ENCODE results near the gene PTPRE. TPM values are rescaled to one million over a fixed set of nuclear protein-coding genes. Genes with fewer than 3 reads are reported as not detected.

The PTPRE gene
- total and polyA plus RNA-seq, 4 donors = 4.9 to 46.0 (median 23.5) TPM

DNA sequence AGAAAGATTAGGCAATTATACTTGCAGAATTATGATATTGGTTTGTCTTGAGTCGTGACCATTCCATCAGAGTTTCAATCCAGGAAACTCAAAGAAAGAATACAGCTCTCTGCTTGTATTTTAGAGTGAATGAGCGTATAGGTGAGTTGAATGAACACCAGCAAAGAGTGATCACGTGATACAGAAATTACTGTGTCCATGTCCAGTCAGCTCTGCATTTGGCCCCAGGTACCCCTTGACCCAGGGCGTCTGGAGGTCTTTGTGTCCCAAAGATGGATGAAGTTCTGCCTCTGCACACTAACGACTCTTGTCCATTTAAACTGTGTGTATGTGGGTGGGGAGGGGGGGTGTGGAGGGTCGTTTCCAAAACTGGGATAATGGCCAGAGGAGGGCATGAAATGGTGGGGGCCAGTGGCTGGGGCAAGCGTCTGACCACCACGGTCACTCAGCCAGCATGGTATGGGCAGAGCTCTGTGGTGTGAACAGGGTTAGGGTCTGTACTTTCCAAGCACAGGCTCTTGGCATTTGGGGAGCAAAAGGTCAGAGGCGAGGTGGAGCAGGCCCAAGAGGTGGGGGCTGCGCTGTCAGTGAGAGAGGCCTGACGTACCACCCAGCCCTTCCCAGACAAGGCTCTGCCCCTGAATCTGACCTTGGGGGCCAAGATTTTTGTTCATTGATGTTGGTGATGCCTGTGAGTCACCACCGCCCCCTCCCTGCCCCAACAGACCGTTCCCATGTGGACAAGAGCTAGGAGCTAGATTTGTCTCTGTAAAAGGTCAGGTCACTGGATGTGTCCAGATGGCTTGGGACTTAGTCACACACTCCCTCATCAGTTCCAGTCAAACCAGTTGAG is 1.4 kb downstream of the PTPRE start:
- no peak overlapping the region for H3K27ac ChIP-seq (ENCODE audit: low read depth in 1 of 2, low read length in 2 of 2)
- ATAC-seq (ENCODE audit: low FRiP score) (peak; percentile 33), DNase-seq (no peak)
- H3K4me1 ChIP-seq (ENCODE audit: control insufficient read depth in 1 of 2, insufficient read depth in 2 of 2, low read length in 2 of 2) = no peaks in the 10 kb centered on the region
- H3K27me3 ChIP-seq (ENCODE audit: control insufficient read depth in 1 of 2, insufficient read depth in 2 of 2, low read length in 1 of 2) = no peaks in the 10 kb centered on the region
- intact Hi-C loops (cut with DNase I) = loop anchor here (5.0 kb wide), 2 partner anchors 84 to 159 kb away; no protein-coding TSS in a partner anchor
- H3K36me3 ChIP-seq (ENCODE audit: control insufficient read depth in 1 of 2, insufficient read depth in 2 of 2, low read length in 1 of 2) = no peaks in the 10 kb centered on the region
- H3K9me3 ChIP-seq (ENCODE audit: control insufficient read depth, low read length) = no peaks in the 10 kb centered on the region
- WGBS, 2 donors = 64 to 67% methylated on average over 13 of the region's 13 CpGs
- no peak overlapping the region for H3K4me3 ChIP-seq (ENCODE audit: low read length in 2 of 2)

DNA sequence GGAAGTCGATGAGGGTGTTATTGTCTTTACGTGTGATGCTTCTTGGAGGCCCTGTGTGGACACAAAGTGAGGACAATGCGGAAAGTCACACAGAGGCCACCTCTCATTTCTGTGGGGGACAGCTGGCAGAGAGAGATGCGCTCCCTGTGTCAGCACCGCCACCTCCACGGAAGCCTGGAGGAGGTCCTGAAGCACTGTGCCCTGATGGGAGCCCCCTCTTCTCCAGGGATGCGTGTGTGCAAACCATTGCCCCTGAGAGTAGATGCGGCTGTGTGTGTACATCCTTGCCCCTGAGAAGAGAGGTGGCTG is 2.0 kb downstream of the PTPRE start:
- no peaks in the 10 kb centered on the region for H3K27me3 ChIP-seq (ENCODE audit: control insufficient read depth in 1 of 2, insufficient read depth in 2 of 2, low read length in 1 of 2)
- no peaks in the 10 kb centered on the region for H3K4me1 ChIP-seq (ENCODE audit: control insufficient read depth in 1 of 2, insufficient read depth in 2 of 2, low read length in 2 of 2)
- no peaks in the 10 kb centered on the region for H3K9me3 ChIP-seq (ENCODE audit: control insufficient read depth, low read length)
- no peak overlapping the region for H3K4me3 ChIP-seq (ENCODE audit: low read length in 2 of 2)
- no peak overlapping the region for H3K27ac ChIP-seq (ENCODE audit: low read depth in 1 of 2, low read length in 2 of 2)
- DNase-seq = no peak
- H3K36me3 ChIP-seq (ENCODE audit: control insufficient read depth in 1 of 2, insufficient read depth in 2 of 2, low read length in 1 of 2) = no peaks in the 10 kb centered on the region
- WGBS, 2 donors = 94 to 97% methylated on average over 8 of the region's 8 CpGs
- no peak for ATAC-seq (ENCODE audit: low FRiP score)
- intact Hi-C loops (cut with DNase I) = loop anchor here (5.0 kb wide), 2 partner anchors 83 to 158 kb away; no protein-coding TSS in a partner anchor

DNA sequence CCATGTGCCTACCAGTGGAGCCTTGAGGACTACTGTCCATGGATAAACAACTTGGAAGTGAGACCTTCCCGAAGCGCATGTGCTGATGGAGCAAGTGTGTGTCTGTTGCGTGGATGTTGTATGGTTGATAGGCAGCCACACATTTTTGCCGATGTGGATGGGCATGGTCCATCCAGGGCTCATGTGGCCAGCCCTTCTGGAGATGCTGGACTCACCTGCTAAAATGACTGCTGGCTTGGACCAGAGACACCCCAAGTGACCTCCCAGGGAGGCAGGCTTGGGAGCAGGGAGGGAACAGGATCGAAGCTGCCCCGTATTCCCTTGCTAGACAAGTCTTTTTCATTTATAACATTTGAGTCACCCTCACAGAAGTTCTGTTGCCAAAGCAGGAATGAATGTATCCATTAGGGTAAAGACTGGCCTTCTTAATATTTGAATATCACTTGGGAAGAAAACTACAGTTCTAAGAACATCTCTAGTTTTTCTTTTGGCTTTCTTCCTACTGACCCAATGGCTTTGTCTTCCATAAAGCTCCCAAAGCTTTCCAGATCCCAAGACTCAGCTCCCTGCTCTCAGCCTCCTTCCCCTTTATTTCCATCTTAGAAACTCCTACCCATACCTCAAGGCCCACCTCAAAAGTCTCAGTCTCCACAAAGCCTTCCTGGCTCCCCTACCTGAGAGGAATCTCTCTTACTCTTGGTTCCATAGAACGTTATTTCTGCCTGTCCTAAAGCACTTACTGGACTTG is 3.0 kb downstream of the PTPRE start:
- ATAC-seq (ENCODE audit: low FRiP score) = no peak
- Histone ChIP-seq H3K4me1 (ENCODE audit: control insufficient read depth in 1 of 2, insufficient read depth in 2 of 2, low read length in 2 of 2) (no peaks in the 10 kb centered on the region), H3K27ac (ENCODE audit: low read depth in 1 of 2, low read length in 2 of 2) (no peak overlapping the region), H3K4me3 (ENCODE audit: low read length in 2 of 2) (no peak overlapping the region), H3K36me3 (ENCODE audit: control insufficient read depth in 1 of 2, insufficient read depth in 2 of 2, low read length in 1 of 2) (no peaks in the 10 kb centered on the region), H3K9me3 (ENCODE audit: control insufficient read depth, low read length) (no peaks in the 10 kb centered on the region), H3K27me3 (ENCODE audit: control insufficient read depth in 1 of 2, insufficient read depth in 2 of 2, low read length in 1 of 2) (no peaks in the 10 kb centered on the region)
- DNase-seq = no peak
- WGBS, 2 donors = 87 to 96% methylated on average over 7 of the region's 7 CpGs
- intact Hi-C loops (cut with DNase I) = loop anchor here (5.0 kb wide), 2 partner anchors 82 to 157 kb away; no protein-coding TSS in a partner anchor

DNA sequence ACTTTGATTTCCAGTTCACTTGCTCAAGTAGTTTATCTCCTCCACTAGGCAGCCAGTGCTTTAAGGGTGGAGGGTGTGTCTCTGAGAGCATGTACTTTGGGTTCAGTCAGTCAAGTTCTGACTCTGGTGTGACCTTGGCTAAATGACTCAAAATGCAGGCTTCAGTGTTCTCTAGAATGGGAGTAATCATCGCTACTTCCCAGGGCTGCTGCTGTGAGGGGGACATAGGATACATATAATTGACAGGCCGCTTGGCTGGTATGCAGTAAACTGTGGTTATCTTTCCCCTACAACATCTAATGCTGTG is 3.5 kb downstream of the PTPRE start:
- H3K4me3 ChIP-seq (ENCODE audit: low read length in 2 of 2) = no peak overlapping the region
- H3K9me3 ChIP-seq (ENCODE audit: control insufficient read depth, low read length) = no peaks in the 10 kb centered on the region
- no peaks in the 10 kb centered on the region for H3K36me3 ChIP-seq (ENCODE audit: control insufficient read depth in 1 of 2, insufficient read depth in 2 of 2, low read length in 1 of 2)
- ATAC-seq (ENCODE audit: low FRiP score) (no peak), DNase-seq (no peak)
- no peak overlapping the region for H3K27ac ChIP-seq (ENCODE audit: low read depth in 1 of 2, low read length in 2 of 2)
- no peaks in the 10 kb centered on the region for H3K4me1 ChIP-seq (ENCODE audit: control insufficient read depth in 1 of 2, insufficient read depth in 2 of 2, low read length in 2 of 2)
- no peaks in the 10 kb centered on the region for H3K27me3 ChIP-seq (ENCODE audit: control insufficient read depth in 1 of 2, insufficient read depth in 2 of 2, low read length in 1 of 2)
- intact Hi-C loops (cut with DNase I) = no loop called here
- WGBS, 2 donors = 92 to 97% methylated on average over 2 of the region's 2 CpGs

DNA sequence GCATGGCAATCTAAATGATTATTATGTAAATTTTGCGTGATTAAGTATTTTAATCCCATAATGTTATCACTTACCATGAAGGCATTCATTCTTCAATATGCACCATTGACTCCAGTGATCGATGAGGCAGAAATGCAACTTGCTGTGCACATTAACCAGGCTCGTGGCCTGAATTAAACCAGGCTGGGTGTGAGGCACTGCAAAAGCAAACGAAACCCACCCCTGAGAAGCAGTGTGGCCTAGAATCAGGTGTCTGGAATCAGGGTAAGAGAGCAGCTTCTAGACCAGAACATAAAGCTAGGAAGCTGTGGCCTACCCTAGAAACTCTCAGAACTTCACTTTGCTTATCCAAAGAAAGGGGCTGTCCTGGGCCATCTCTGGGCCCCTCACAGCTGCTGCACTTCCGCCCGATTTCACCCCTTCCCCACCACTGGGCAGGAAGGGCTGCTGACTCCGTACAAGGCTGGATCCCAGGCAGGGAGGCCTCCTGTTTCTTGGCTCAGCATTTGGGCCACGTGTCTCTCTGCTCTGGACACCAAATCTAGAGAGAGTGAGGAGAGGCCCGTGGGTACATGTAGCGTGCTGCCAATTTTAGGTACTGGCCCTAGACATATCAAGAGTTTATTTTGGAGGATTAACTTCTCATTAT is 4.4 kb downstream of the PTPRE start:
- Histone ChIP-seq H3K36me3 (ENCODE audit: control insufficient read depth in 1 of 2, insufficient read depth in 2 of 2, low read length in 1 of 2) (no peaks in the 10 kb centered on the region), H3K27me3 (ENCODE audit: control insufficient read depth in 1 of 2, insufficient read depth in 2 of 2, low read length in 1 of 2) (no peaks in the 10 kb centered on the region), H3K9me3 (ENCODE audit: control insufficient read depth, low read length) (no peaks in the 10 kb centered on the region), H3K27ac (ENCODE audit: low read depth in 1 of 2, low read length in 2 of 2) (no peak overlapping the region), H3K4me1 (ENCODE audit: control insufficient read depth in 1 of 2, insufficient read depth in 2 of 2, low read length in 2 of 2) (no peaks in the 10 kb centered on the region), H3K4me3 (ENCODE audit: low read length in 2 of 2) (no peak overlapping the region)
- WGBS, 2 donors = 42 to 43% methylated on average over 10 of the region's 10 CpGs
- DNase-seq (no peak), ATAC-seq (ENCODE audit: low FRiP score) (no peak)
- intact Hi-C loops (cut with DNase I) = no loop called here

DNA sequence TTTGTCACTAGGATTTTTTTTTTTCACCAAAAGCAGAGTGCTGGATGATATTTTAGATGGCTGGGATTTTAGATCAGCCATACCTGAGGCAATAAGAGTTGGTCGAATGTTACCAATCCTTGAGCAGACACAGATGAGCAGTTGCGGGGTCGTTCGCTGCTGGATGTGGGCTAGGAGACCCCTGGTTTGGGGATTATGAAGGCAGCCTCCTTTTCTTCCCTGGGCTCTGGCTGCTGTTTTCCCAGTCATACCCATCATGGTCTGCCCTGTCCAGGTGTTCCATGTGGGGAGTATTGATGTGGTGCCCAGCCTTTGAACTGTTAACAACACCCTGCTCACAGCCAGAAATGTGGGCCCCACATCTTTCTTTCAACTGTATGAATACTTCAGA is 5.0 kb downstream of the PTPRE start:
- intact Hi-C loops (cut with DNase I) = no loop called here
- ATAC-seq (ENCODE audit: low FRiP score) = no peak
- no peak overlapping the region for H3K27ac ChIP-seq (ENCODE audit: low read depth in 1 of 2, low read length in 2 of 2)
- 68 to 75% methylated on average over 4 of the region's 4 CpGs for WGBS, 2 donors
- H3K36me3 ChIP-seq (ENCODE audit: control insufficient read depth in 1 of 2, insufficient read depth in 2 of 2, low read length in 1 of 2) = no peaks in the 10 kb centered on the region
- H3K4me3 ChIP-seq (ENCODE audit: low read length in 2 of 2) = no peak overlapping the region
- no peak for DNase-seq
- no peaks in the 10 kb centered on the region for H3K4me1 ChIP-seq (ENCODE audit: control insufficient read depth in 1 of 2, insufficient read depth in 2 of 2, low read length in 2 of 2)
- H3K27me3 ChIP-seq (ENCODE audit: control insufficient read depth in 1 of 2, insufficient read depth in 2 of 2, low read length in 1 of 2) = no peaks in the 10 kb centered on the region
- no peaks in the 10 kb centered on the region for H3K9me3 ChIP-seq (ENCODE audit: control insufficient read depth, low read length)

DNA sequence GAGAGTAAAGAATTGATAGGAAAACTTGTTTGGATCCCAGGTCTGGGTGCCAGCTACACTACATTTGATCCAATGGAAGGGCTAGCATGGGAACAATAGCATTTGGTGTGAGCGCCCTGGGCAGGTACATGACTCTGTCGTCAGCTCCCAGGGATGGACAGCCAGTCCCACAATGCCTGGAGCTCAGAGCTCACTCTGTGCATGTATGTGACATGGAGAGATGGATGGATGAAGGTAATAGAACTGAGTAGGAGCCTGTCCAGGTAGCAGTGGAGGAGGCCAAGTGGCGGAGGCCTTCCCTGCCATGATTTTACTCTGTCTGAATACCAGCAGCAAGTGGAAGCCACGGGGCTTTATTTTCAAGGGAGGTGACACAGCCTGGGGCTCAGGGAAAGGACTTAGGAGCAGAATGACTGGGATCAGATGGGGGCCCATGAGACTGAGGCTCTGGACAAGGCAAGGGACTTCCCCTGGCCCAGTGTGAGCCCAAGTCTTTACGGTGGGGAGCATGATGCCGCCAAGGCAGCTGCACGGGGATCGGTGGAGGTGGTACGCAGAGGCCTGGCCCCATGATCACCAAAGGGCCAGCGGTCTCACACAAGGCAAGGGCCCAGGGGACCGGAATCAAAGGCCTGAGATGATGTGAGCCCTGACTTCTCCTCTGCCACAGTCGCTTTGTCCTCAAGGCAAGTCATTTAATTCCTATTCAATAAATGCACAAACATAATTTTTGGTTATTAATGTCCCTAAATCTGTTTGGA is 5.9 kb downstream of the PTPRE start:
- Histone ChIP-seq H3K9me3 (ENCODE audit: control insufficient read depth, low read length) (no peaks in the 10 kb centered on the region), H3K36me3 (ENCODE audit: control insufficient read depth in 1 of 2, insufficient read depth in 2 of 2, low read length in 1 of 2) (no peaks in the 10 kb centered on the region), H3K27ac (ENCODE audit: low read depth in 1 of 2, low read length in 2 of 2) (no peak overlapping the region), H3K4me3 (ENCODE audit: low read length in 2 of 2) (no peak overlapping the region), H3K27me3 (ENCODE audit: control insufficient read depth in 1 of 2, insufficient read depth in 2 of 2, low read length in 1 of 2) (no peaks in the 10 kb centered on the region), H3K4me1 (ENCODE audit: control insufficient read depth in 1 of 2, insufficient read depth in 2 of 2, low read length in 2 of 2) (no peaks in the 10 kb centered on the region)
- no peak for DNase-seq
- intact Hi-C loops (cut with DNase I) = no loop called here
- 97% methylated on average over 12 of the region's 12 CpGs for WGBS, 2 donors
- ATAC-seq (ENCODE audit: low FRiP score) = no peak

DNA sequence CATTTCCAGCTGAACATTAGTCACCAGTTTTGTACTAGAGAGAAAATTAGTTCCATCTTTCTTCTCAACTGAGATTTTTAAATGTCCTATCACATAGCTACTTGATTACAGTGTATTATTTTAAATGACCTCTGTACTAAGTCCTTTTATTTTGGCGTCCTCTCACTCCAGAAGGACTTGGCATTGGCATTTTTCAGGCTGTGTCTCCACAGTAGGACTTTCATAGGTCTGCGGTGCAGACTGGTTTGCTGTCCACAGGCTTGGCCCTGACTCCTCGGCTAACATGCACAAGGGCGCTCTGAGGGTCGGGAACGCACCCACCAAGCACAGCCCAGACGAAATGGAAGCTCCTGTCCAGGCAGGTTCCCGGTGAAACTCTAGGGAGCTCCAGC is 6.5 kb downstream of the PTPRE start:
- intact Hi-C loops (cut with DNase I) = no loop called here
- H3K9me3 ChIP-seq (ENCODE audit: control insufficient read depth, low read length) = no peaks in the 10 kb centered on the region
- DNase-seq = no peak
- no peak for ATAC-seq (ENCODE audit: low FRiP score)
- H3K4me1 ChIP-seq (ENCODE audit: control insufficient read depth in 1 of 2, insufficient read depth in 2 of 2, low read length in 2 of 2) = no peaks in the 10 kb centered on the region
- H3K27me3 ChIP-seq (ENCODE audit: control insufficient read depth in 1 of 2, insufficient read depth in 2 of 2, low read length in 1 of 2) = no peaks in the 10 kb centered on the region
- no peak overlapping the region for H3K4me3 ChIP-seq (ENCODE audit: low read length in 2 of 2)
- no peak overlapping the region for H3K27ac ChIP-seq (ENCODE audit: low read depth in 1 of 2, low read length in 2 of 2)
- WGBS, 2 donors = 82 to 86% methylated on average over 8 of the region's 8 CpGs
- no peaks in the 10 kb centered on the region for H3K36me3 ChIP-seq (ENCODE audit: control insufficient read depth in 1 of 2, insufficient read depth in 2 of 2, low read length in 1 of 2)
